COLO829 (cell line): Measurements from ENCODE around the gene LGALS7.

Experiments used
- DNase-seq: peaks from one replicate; pipeline ENCODE4 v3.0.0; 2012; ENCODE audit warnings: low spot score

LGALS7 gene

DNA sequence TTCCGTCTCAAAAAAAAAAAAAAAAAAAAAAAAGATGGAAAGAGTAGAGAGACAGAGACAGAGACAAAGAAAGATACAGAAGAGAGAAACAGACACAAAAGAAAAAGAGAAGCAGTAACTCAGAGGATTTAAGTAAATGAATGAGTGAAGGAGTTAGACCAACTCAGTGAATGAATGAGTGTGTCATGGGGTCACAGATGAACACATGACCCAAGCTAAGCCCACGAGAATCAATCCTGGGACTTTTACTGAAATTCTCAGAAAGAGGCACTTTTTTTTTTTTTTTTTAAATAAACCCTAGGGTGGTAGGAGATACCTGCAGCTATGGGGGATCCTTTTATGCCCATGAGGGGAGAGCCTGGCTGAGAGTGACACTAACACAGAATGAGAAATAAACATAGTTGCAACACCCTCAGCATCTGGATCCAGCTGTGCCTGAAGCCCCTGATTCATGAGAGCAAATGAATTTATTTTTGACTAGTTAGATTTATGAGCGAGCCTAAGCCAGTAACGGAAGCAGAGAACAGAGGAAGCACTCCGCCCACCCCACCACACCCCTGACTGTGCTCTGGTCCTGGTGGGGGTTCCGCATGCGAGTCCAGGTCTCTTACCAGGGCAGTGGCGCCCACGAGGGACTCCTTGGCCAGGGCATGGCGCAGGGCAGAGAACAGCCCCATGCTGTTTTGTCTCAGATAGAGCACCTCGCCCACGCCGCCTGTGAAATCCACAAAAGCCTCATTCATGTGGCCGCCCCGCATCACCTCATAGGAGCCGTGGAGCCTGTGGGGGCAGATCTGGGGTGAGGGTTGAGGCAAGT, 33.7 kb downstream of the LGALS7 start:
- no peak for DNase-seq

GRCh38 chr19:38737921-38738737, 35.2 kb downstream of the LGALS7 start:
- no peak for DNase-seq

- no peak for DNase-seq
Measured at GRCh38 chr19:38737281-38737865, 35.9 kb downstream of the LGALS7 start.

DNA sequence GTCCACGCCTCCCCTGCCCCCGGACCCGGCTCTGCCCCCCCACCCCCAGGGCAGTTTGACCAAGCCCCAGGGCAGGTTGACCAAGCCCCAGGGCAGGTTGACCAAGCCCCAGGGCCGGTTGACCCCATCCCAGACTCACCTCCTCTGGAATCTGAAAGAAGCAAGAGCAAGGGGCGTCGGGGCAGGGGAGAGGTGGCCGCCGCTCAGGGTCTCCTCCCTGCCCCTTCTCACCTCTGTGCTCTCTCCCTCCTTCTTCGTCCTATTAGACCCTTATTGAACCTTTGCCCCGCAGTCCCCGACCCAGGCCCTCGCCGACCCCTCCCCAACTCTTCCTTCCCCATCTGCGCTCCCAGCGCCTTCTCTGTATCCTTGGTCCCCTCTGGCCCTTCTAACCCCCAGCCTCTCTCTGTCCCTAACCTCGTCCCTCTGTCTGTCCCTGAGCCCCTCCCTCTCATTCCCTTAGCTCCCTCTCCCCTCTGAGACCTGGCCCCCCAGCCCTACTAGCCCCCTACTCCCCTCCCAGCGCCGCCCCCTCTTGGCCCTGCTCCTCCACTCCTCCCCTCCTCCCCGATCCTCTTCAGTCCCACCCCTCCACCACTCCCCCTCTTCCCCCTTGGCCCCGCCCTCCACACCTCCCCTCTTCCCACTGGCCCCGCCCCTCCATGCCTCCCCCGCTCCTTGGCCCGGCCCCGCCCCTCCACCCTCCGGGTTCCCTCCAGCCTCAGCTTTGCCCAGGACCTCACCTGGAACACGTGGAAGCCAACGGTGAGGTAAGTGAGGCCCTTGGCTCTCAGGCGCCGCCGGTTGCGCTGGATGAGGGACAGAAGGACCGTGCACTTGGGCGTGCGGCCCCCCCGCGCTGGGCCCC, 36.7 kb downstream of the LGALS7 start:
- DNase-seq = no peak

GRCh38 chr19:38736036-38736412, 37.3 kb downstream of the LGALS7 start:
- DNase-seq = no peak

- DNase-seq = no peak
Measured at GRCh38 chr19:38735257-38735686, 38.0 kb downstream of the LGALS7 start.

DNA sequence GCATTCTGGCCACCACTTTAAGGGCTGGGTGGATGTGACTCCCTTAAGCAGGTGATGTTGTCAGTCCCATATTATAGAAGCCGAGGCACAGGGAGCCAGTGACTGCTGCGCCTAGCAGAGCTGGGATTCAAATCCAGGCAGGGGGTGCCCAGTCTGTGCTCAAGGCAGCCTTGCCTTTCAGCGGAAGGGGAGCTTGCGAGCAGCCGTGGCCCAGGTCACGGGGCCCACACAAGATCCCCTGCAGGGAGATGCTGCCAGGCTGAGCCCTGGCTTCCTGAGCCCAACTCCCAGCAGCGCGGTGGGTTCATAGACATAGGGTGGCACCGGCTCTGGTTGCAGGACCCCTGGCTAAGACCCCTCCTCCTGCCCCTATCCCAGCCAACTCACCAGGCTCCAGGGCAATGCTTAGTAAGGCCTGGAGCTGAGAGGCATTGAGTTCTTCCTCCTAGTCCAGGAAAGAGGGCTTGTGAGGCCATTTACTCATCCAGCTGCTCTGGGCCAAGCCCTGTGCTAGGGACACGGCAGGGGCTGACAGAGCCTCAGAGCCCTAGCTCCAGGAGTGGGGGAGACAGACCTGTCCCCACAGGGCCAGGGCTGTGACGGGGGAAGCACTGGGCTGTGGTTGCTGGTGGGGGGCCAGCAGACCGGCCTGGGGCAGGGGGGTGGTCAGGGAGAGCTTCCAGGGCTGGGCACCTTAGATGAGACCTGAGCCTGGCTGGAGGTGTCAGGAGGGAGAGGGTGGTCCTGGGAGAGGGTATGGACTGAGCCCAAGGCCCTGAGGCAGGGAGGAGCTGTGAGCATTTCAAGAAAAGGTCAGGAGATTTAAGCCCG, 38.7 kb downstream of the LGALS7 start:
- no peak for DNase-seq

DNA sequence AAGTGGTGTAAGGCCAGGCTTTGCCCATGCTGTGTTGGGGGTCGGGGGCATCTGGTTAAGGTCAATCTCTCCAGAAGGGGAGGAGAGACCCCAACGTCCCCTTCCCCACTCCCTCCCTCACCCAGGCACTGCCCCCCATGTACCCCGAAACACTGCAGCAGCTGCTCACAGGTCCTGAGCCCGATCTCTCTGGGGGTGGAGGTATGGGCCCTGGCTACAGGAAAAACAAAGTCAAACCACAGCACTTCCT, 39.2 kb downstream of the LGALS7 start:
- no peak for DNase-seq

DNA sequence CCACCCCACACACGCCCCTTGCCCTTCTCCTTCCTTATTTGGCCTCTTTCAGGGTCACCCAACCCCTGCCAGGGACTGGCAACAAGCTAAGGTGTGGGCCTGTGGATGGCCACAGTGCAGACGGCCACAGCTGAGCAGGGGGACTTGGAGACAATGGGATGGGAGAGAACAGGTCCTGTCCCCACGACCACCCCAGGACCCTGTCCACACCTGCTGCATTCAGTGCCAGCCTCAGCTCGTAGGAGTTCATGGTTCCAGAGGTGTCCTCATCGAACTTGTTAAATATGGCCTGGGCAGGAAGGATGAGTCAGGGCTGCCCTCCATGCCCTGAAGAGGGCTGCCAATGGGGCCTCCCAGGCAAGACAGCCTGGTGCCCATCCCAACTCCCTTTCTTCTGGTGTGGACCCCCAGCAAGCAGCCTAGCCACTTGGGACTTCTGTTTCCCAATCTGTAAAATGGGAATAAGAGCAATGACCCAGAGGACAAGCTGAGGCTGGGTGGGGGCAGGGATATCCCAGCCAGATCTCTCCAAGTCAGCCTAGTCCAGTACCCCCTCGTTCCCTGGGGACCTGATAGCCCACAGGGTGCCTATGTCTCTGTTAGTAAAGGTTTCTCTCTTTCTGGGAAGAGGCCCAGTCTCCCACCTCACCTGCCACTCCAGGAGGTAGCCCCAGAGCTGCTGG, 39.7 kb downstream of the LGALS7 start:
- no peak for DNase-seq

GRCh38 chr19:38733241-38733492, 40.1 kb downstream of the LGALS7 start:
- no peak for DNase-seq

DNA sequence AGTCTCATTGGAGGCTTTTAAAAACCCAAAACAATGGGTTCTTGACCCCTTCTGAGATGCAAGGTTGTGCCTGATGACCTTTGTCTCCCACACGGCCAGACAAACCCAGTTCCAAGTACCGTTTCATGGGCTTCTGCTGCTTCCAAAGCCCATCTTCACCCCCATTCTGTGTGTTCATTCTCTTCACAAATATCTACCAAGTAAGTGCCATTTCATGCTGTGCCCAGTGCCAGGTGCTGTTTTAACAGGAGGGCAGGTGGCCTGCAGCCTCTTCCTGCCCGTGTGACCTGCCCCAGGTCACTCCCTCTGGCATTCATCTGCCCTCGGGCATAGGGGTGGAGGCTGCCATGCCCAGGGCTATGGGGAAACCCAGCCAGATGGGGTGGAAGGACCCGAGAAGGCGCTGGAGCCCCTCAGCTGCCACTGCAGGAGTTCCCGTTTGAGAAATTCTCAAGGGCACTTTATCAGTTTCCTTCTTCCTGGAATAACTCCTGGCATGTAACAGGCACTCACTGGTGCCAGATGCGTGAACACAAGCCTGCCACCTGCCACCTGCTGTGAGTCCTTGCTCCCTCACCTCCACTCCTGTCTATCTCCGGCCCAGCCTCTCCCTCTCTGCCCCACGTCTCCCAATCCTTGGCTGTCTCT, 41.5 kb downstream of the LGALS7 start:
- no peak for DNase-seq

- DNase-seq = no peak
Measured at GRCh38 chr19:38730731-38731589, 42.4 kb downstream of the LGALS7 start.

- no peak for DNase-seq
Measured at GRCh38 chr19:38730470-38730730, 42.9 kb downstream of the LGALS7 start.

DNA sequence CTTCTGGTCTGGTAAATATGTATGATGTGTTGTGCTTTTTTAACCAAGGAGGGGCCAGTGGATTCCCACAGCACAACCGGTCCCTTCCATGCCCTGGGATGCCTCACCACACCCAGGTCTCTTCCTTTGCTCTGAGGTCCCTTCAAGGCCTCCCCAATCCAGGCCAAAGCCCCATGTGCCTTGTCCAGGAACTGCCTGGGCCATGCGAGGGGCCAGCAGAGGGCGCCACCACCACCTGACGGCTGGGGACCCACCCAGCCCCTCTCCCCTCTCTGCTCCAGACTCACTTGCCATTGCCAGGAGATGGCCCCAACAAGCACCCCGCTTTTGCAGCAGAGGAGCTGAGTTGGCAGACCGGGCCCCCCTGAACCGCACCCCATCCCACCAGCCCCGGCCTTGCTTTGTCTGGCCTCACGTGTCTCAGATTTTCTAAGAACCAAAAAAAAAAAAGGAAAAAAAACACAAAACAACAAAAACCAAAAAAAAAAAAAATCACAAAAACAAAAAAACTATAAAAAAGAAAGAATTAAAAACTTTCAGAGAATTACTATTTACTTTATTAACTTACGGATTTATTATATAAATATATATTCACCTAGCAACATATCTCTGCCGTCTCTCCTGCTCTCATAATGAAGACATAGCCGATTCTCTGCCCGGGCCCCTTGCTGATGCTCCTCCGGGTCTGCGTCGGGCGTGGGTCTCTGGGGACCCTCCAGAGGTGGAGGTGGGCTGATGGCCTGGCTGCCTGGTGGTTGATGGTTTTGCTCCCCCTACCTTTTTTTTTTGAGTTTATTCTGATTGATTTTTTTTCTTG, 43.5 kb downstream of the LGALS7 start:
- no peak for DNase-seq

- DNase-seq = no peak
Measured at GRCh38 chr19:38728752-38729541, 44.4 kb downstream of the LGALS7 start.

DNA sequence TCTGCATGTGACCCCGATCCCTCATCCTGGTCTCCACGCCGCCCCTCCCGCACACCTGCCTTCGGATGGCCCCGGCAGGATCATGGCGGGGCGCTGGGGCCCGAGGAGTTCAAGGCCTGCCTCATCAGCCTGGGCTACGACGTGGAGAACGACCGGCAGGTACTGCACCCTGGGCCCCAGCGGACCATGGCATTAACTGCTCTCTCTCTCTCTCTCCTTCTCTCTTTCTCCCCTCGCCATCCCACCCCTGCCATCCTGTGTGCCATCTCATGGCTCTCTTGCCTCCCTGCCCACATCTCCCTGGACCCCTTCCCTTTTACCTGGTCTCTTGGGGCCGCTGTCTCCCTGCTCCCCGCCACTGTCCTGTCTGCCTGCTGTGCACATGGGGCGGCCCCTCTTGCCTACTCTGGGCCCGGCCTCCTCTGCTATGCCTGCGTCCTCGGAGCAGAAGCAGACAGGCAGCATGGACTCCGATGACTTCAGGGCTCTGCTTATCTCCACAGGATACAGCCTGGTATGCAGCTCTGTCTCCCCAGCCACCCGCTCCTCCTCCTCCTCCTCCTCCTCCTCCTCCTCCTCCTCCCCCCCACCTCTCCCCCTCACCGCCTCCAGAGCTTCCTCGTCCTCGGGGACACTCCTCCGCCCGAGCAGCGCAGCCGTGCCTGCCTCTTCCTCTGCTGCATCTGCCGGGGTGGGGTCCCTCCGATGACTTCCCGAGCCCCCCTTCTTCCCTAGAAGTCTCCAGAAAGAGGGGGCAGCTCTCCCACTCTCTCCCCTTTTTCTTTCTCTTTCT, 45.3 kb downstream of the LGALS7 start:
- no peak for DNase-seq

DNA sequence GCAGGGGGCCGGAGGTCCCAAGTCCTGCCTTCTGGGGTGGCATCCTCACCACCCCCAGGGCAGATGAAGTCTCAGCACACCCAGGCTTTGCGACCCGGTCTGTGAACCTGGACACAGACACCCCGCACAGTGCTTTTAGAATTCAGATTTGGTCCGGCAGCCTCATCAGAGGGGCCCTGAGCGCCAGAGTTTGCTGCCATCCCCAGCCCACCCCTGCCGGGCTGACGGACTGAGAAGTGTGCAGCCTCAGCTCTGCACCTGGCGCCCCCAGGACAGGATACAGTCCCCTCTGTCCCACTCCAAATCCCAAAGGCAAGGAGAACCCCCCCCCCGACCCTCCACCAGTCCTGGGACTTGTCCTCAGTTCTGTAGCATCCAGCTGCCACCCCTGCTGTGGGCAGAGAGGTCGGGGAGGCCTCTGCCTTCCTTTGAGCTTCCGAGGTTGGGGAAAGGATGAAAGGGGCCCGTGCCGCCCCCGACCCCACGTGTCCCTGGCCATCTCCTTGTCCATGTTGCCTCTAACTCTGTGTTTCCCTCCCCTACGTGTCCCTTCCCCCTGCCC, 45.9 kb downstream of the LGALS7 start:
- no peak for DNase-seq
